ENCODE measurements around the gene PRIM2. TPM values are rescaled to one million over a fixed set of nuclear protein-coding genes. Genes with fewer than 3 reads are reported as not detected.
A peak's percentile ranks its signal among the peaks of the same experiment; 100 is the strongest.

Gene PRIM2
- total RNA-seq, 1 donor from 2014 or later = 16.6 TPM

GRCh38 chr6:57312004-57312345 lies 5.5 kb upstream of the PRIM2 start:
- Mint-ChIP-seq H3K4me3 (no peak overlapping the region), H3K27ac (no peak overlapping the region), H3K9me3 (no peaks in the 10 kb centered on the region), H3K27me3 (ENCODE audit: low read depth) (no peaks in the 10 kb centered on the region), H3K4me1 (peaks cover 13% of the 10 kb centered on the region), H3K36me3 (no peaks in the 10 kb centered on the region)
- no peak for DNase-seq (ENCODE audit: low spot score in 2 of 2, unreplicated experiment in 2 of 2)
- TF ChIP-seq, protein P1, sequence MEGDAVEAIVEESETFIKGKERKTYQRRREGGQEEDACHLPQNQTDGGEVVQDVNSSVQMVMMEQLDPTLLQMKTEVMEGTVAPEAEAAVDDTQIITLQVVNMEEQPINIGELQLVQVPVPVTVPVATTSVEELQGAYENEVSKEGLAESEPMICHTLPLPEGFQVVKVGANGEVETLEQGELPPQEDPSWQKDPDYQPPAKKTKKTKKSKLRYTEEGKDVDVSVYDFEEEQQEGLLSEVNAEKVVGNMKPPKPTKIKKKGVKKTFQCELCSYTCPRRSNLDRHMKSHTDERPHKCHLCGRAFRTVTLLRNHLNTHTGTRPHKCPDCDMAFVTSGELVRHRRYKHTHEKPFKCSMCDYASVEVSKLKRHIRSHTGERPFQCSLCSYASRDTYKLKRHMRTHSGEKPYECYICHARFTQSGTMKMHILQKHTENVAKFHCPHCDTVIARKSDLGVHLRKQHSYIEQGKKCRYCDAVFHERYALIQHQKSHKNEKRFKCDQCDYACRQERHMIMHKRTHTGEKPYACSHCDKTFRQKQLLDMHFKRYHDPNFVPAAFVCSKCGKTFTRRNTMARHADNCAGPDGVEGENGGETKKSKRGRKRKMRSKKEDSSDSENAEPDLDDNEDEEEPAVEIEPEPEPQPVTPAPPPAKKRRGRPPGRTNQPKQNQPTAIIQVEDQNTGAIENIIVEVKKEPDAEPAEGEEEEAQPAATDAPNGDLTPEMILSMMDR (IDR thresholded peaks at IDR 0.05; ENCODE audit: unreplicated experiment) = no peak

DNA sequence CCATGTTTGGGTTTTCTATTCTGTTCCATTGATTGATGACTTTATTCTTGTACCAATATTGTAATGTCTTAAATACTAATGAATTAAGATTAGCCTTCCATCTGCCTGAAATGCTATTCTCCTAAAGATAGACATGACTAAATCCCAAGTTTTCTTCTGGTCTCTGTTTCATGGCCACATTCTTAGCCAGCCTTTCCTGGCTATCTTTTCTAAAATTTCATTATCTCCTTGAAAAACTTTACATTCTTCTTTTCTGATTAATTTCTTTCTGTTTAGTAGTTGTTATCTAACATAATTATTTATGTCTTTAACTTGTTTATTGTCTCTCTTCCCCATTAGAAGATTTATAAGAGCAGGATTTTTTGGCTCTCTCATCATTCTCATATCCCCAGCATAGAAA lies 4.4 kb upstream of the PRIM2 start:
- Mint-ChIP-seq H3K36me3 (no peaks in the 10 kb centered on the region), H3K9me3 (no peaks in the 10 kb centered on the region), H3K27me3 (ENCODE audit: low read depth) (no peaks in the 10 kb centered on the region), H3K4me1 (peaks cover 18% of the 10 kb centered on the region), H3K27ac (peak overlapping the region; percentile 41), H3K4me3 (no peak overlapping the region)
- DNase-seq (ENCODE audit: low spot score in 2 of 2, unreplicated experiment in 2 of 2) = no peak
- TF ChIP-seq, protein P1 (IDR thresholded peaks at IDR 0.05; ENCODE audit: unreplicated experiment) = no peak

DNA sequence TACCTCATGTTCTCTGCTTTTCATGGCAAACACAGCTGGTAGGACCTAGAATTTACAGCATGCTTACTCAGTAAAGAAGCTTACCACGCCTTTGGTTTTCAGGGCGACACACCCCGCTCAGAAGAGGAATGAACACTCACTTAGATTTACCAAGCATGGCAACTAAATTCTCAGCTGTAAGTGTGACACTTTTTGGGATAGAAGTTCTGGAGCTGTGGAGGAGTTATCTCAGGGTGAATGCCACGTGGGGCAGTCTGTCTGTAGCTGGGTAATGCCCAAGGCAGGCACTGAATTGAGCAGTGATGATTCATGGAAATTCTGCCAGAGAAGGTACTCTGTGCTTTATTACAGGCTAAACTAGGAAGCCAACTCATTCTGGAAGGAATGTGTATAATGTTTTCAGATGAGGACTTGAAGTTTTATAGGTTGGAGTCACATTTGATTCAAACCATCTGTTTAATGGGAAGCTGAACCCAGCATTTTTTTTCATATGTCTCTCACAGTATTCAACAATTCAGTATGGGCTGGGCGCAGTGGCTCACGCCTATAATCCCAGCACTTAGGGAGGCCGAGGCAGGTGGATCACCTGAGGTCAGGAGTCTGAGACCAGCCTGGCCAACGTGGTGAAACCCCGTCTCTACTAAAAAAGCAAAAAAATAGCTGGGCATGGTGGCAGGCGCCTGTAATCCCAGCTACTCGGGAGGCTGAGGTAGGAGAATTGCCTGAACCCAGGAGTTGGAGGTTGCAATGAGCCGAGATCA lies 3.5 kb upstream of the PRIM2 start:
- no peak for DNase-seq (ENCODE audit: low spot score in 2 of 2, unreplicated experiment in 2 of 2)
- Mint-ChIP-seq H3K9me3 (no peaks in the 10 kb centered on the region), H3K27me3 (ENCODE audit: low read depth) (no peaks in the 10 kb centered on the region), H3K4me3 (no peak overlapping the region), H3K4me1 (peaks cover 25% of the 10 kb centered on the region), H3K27ac (peak overlapping the region; percentile 55), H3K36me3 (no peaks in the 10 kb centered on the region)
- TF ChIP-seq, protein P1 (IDR thresholded peaks at IDR 0.05; ENCODE audit: unreplicated experiment) = no peak

DNA sequence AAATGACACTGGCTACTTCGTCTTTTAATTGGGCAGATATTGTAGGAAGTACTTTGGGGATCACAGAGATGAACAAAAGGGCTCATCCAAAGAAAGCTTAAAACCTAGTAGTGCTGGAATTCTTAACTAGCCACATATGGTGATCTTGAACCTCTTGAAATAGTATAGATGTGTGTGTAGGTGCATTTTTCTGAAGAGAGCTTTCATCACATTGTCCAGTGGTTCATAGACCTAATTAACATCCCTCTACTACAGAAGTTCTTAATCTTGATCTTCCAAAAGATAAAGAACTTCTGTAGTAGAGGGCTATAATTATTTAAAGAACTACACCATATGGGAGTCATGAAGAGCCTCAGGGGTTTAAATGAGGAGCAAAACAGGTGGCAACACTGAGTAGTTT lies 2.3 kb upstream of the PRIM2 start:
- Mint-ChIP-seq H3K4me3 (no peak overlapping the region), H3K4me1 (peaks cover 31% of the 10 kb centered on the region), H3K27ac (no peak overlapping the region), H3K9me3 (no peaks in the 10 kb centered on the region), H3K36me3 (no peaks in the 10 kb centered on the region), H3K27me3 (ENCODE audit: low read depth) (no peaks in the 10 kb centered on the region)
- DNase-seq (ENCODE audit: low spot score in 2 of 2, unreplicated experiment in 2 of 2) = no peak
- TF ChIP-seq, protein P1 (IDR thresholded peaks at IDR 0.05; ENCODE audit: unreplicated experiment) = no peak

DNA sequence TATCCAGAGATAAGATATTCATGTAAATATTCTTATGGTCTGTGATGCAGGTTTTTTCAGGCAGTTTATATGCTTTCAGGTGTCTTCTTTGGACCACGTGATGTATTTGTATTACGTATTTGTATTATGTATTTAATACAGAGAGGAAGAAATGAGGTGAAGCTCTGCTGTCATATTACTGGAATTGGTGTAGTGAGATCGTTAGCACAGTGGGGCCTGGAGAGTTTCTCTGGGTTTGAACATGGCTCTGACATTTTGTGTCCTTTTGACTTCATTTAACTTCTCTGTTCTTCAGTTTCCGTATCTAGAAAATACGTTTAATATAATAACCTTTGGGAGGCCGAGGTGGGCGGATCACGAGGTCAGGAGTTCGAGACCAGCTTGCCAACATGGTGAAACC lies 1.6 kb upstream of the PRIM2 start:
- Mint-ChIP-seq H3K27me3 (ENCODE audit: low read depth) (no peaks in the 10 kb centered on the region), H3K36me3 (no peaks in the 10 kb centered on the region), H3K9me3 (no peaks in the 10 kb centered on the region), H3K27ac (no peak overlapping the region), H3K4me3 (no peak overlapping the region), H3K4me1 (peaks cover 31% of the 10 kb centered on the region)
- TF ChIP-seq, protein P1 (IDR thresholded peaks at IDR 0.05; ENCODE audit: unreplicated experiment) = no peak
- DNase-seq (ENCODE audit: low spot score in 2 of 2, unreplicated experiment in 2 of 2) = no peak

All from mesothelial cell of epicardium (in vitro differentiated cells).